Measurements from ENCODE around the gene IVNS1ABP. TPM values are rescaled to one million over a fixed set of nuclear protein-coding genes. Genes with fewer than 3 reads are reported as not detected.
A peak's percentile ranks its signal among the peaks of the same experiment; 100 is the strongest.
"Not testable (repeated sequence)": the region's sequence is repeated elsewhere in the genome, so short reads cannot be mapped to it uniquely, and the experiment has no call there.

Gene IVNS1ABP
- 121 to 314 TPM (median 123 TPM) in 3 replicates for total RNA-seq
- long read RNA-seq, full-length matches to known transcripts = 130 of 168 reads
- long read RNA-seq, partial matches to known transcripts = 19 of 168 reads
- long read RNA-seq, other reads (novel, unspliced or antisense) = 19 of 168 reads

- H3K4me3 Mint-ChIP-seq (ENCODE audit: unreplicated experiment) = peak within 1 kb of the TSS; percentile 97
- peaks cover 6% of the 10 kb centered on the region for H3K9me3 Mint-ChIP-seq (ENCODE audit: low read depth)
- peak; percentile 98 for DNase-seq (ENCODE audit: low spot score)
- peaks cover 1% of the 10 kb centered on the region for H3K36me3 Mint-ChIP-seq (ENCODE audit: low read depth)
- H3K4me1 Mint-ChIP-seq (ENCODE audit: low read depth) = peaks cover 48% of the 10 kb centered on the region
- peak within 1 kb of the TSS; percentile 94 for H3K27ac Mint-ChIP-seq (ENCODE audit: unreplicated experiment)
- no peaks in the 10 kb centered on the region for H3K27me3 Mint-ChIP-seq (ENCODE audit: low read depth)
- peak; percentile 21 for TF ChIP-seq CTCF (IDR thresholded peaks at IDR 0.05)
These were observed at the start of gene IVNS1ABP for GRCh38 chr1:185317034-185317885. IVNS1ABP (minus strand) TSS chr1:185317243; CDS start chr1:185309493, 7,750 bp downstream.

DNA sequence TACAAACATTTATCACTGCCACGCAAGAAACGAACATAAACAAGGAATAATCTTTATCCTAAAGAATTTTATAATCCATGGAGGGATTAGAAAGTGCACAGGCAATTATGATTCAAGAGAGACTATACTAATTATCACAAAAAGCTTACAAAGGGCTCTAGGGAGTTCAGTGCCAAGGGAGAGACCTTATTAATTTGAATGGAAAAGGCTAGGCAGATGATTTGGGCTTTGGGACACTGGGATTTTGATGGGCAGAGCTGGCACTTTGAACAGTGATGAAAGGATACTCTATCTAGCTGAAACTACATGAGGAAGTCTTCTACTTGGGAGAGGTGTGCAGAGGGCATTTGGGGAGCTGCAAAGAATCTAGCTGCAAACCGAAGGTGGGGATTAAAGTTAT, 48.9 kb upstream of the IVNS1ABP start:
- no peak overlapping the region for H3K27ac Mint-ChIP-seq (ENCODE audit: unreplicated experiment)

GRCh38 chr1:185364528-185364927, 47.5 kb upstream of the IVNS1ABP start:
- peaks cover 28% of the 10 kb centered on the region for H3K4me1 Mint-ChIP-seq (ENCODE audit: low read depth)
- not testable (repeated sequence) for DNase-seq (ENCODE audit: low spot score); H3K36me3 Mint-ChIP-seq (ENCODE audit: low read depth); H3K27me3 Mint-ChIP-seq (ENCODE audit: low read depth); H3K27ac Mint-ChIP-seq (ENCODE audit: unreplicated experiment); H3K4me3 Mint-ChIP-seq (ENCODE audit: unreplicated experiment)
- peaks cover 30% of the 10 kb centered on the region for H3K9me3 Mint-ChIP-seq (ENCODE audit: low read depth)

More for the DNA sequence above, 48.9 kb upstream of the IVNS1ABP start:
- H3K36me3 Mint-ChIP-seq (ENCODE audit: low read depth) = peaks cover 5% of the 10 kb centered on the region
- peaks cover 24% of the 10 kb centered on the region for H3K9me3 Mint-ChIP-seq (ENCODE audit: low read depth)
- H3K4me3 Mint-ChIP-seq (ENCODE audit: unreplicated experiment) = no peak overlapping the region
- H3K27me3 Mint-ChIP-seq (ENCODE audit: low read depth) = no peaks in the 10 kb centered on the region
- peaks cover 26% of the 10 kb centered on the region for H3K4me1 Mint-ChIP-seq (ENCODE audit: low read depth)
- DNase-seq (ENCODE audit: low spot score) = no peak
- TF ChIP-seq CTCF (IDR thresholded peaks at IDR 0.05) = no peak

DNA sequence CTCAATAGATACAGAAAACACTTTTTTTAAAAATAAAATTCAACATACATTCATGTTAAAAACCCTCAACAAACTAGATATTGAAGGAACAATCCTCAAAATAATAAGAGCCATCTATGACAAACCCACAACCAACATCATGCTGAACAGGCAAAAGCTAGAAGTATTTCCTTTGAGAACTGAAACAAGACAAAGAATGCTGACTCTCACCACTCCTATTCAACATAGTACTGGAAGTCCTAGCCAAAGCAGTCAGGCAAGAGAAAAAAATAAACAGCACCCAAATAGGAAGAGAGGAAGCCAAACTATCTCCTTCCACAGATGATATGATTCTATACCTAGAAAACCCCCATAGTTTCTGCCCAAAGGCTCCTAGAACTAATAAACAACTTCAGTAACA, 46.2 kb upstream of the IVNS1ABP start:
- H3K4me3 Mint-ChIP-seq (ENCODE audit: unreplicated experiment) = no peak overlapping the region

GRCh38 chr1:185360714-185361113, 43.7 kb upstream of the IVNS1ABP start:
- no peak overlapping the region for H3K27ac Mint-ChIP-seq (ENCODE audit: unreplicated experiment)
- peaks cover 30% of the 10 kb centered on the region for H3K9me3 Mint-ChIP-seq (ENCODE audit: low read depth)
- no peak overlapping the region for H3K4me3 Mint-ChIP-seq (ENCODE audit: unreplicated experiment)
- peaks cover 15% of the 10 kb centered on the region for H3K4me1 Mint-ChIP-seq (ENCODE audit: low read depth)
- TF ChIP-seq CTCF (IDR thresholded peaks at IDR 0.05) = no peak
- H3K36me3 Mint-ChIP-seq (ENCODE audit: low read depth) = peaks cover 7% of the 10 kb centered on the region
- no peaks in the 10 kb centered on the region for H3K27me3 Mint-ChIP-seq (ENCODE audit: low read depth)
- DNase-seq (ENCODE audit: low spot score) = no peak

More for the DNA sequence above, 46.2 kb upstream of the IVNS1ABP start:
- peaks cover 7% of the 10 kb centered on the region for H3K36me3 Mint-ChIP-seq (ENCODE audit: low read depth)
- peaks cover 30% of the 10 kb centered on the region for H3K9me3 Mint-ChIP-seq (ENCODE audit: low read depth)
- DNase-seq (ENCODE audit: low spot score) = no peak
- TF ChIP-seq CTCF (IDR thresholded peaks at IDR 0.05) = no peak
- no peaks in the 10 kb centered on the region for H3K27me3 Mint-ChIP-seq (ENCODE audit: low read depth)
- H3K4me1 Mint-ChIP-seq (ENCODE audit: low read depth) = peaks cover 26% of the 10 kb centered on the region
- peak overlapping the region; percentile 32 for H3K27ac Mint-ChIP-seq (ENCODE audit: unreplicated experiment)

All from chondrocyte (in vitro differentiated cells).